ENCODE results near the gene PPP1R1A. TPM values are rescaled to one million over a fixed set of nuclear protein-coding genes. Genes with fewer than 3 reads are reported as not detected.

The PPP1R1A gene
- polyA plus RNA-seq, 1 experiment, result not detected

- H3K27me3 ChIP-seq (ENCODE audit: control insufficient read depth, insufficient read depth, low read length), result peaks cover 7% of the 10 kb centered on the region
- POLR2A ChIA-PET, result no interaction called here
- CTCF ChIA-PET, result interaction anchor here (0.9 kb wide), 1 partner anchor 11 kb away, joined by 3 read pairs; no protein-coding TSS in a partner anchor
Observed at GRCh38 chr12:54569072-54569471, 19.4 kb downstream of the PPP1R1A start.

GRCh38 chr12:54566792-54567191 lies 21.7 kb downstream of the PPP1R1A start:
- CTCF ChIA-PET, result interaction anchor here (0.8 to 7.1 kb wide), 4 partner anchors 10 to 39 kb away, joined by 3 to 52 read pairs (median 6); no protein-coding TSS in a partner anchor
- POLR2A ChIA-PET, result no interaction called here
- H3K27me3 ChIP-seq (ENCODE audit: control insufficient read depth, insufficient read depth, low read length), result peaks cover 5% of the 10 kb centered on the region
- TF ChIP-seq CTCF (IDR thresholded peaks at IDR 0.05; ENCODE audit: insufficient read depth, low read depth, low read length), result no peak
- no peak for DNase-seq (ENCODE audit: low read depth)
- H3K36me3 ChIP-seq (ENCODE audit: control insufficient read depth, insufficient read depth, low read length), result no peaks in the 10 kb centered on the region
- no peak overlapping the region for H3K4me3 ChIP-seq (ENCODE audit: low read depth, low read length)

More at GRCh38 chr12:54569072-54569471, 19.4 kb downstream of the PPP1R1A start:
- no peak for TF ChIP-seq CTCF (IDR thresholded peaks at IDR 0.05; ENCODE audit: insufficient read depth, low read depth, low read length)
- Histone ChIP-seq H3K4me3 (ENCODE audit: low read depth, low read length) (no peak overlapping the region), H3K36me3 (ENCODE audit: control insufficient read depth, insufficient read depth, low read length) (no peaks in the 10 kb centered on the region)
- no peak for DNase-seq (ENCODE audit: low read depth)

- H3K27me3 ChIP-seq (ENCODE audit: control insufficient read depth, insufficient read depth, low read length), result peaks cover 6% of the 10 kb centered on the region
- ChIA-PET POLR2A (interaction anchor here (0.5 kb wide), 1 partner anchor 40 kb away, joined by 3 read pairs; no protein-coding TSS in a partner anchor), CTCF (interaction anchor here (1.4 to 7.1 kb wide), 3 partner anchors 13 to 38 kb away, joined by 3 to 52 read pairs (median 9); no protein-coding TSS in a partner anchor)
- no peak for DNase-seq (ENCODE audit: low read depth)
- no peaks in the 10 kb centered on the region for H3K36me3 ChIP-seq (ENCODE audit: control insufficient read depth, insufficient read depth, low read length)
- TF ChIP-seq CTCF (IDR thresholded peaks at IDR 0.05; ENCODE audit: insufficient read depth, low read depth, low read length), result no peak
- H3K4me3 ChIP-seq (ENCODE audit: low read depth, low read length), result no peak overlapping the region
Observed at GRCh38 chr12:54565986-54566544, 22.4 kb downstream of the PPP1R1A start.

GRCh38 chr12:54565310-54565985 lies 23.0 kb downstream of the PPP1R1A start:
- POLR2A ChIA-PET, result interaction anchor here (0.5 kb wide), 1 partner anchor 41 kb away, joined by 3 read pairs; no protein-coding TSS in a partner anchor
- Histone ChIP-seq H3K27me3 (ENCODE audit: control insufficient read depth, insufficient read depth, low read length) (peaks cover 6% of the 10 kb centered on the region), H3K4me3 (ENCODE audit: low read depth, low read length) (no peak overlapping the region), H3K36me3 (ENCODE audit: control insufficient read depth, insufficient read depth, low read length) (no peaks in the 10 kb centered on the region)
- CTCF ChIA-PET, result interaction anchor here (1.4 to 7.1 kb wide), 2 partner anchors 13 to 15 kb away, joined by 3 to 52 read pairs; no protein-coding TSS in a partner anchor
- TF ChIP-seq CTCF (IDR thresholded peaks at IDR 0.05; ENCODE audit: insufficient read depth, low read depth, low read length), result no peak
- DNase-seq (ENCODE audit: low read depth), result no peak

- no peak overlapping the region for H3K4me3 ChIP-seq (ENCODE audit: low read depth, low read length)
- H3K27me3 ChIP-seq (ENCODE audit: control insufficient read depth, insufficient read depth, low read length), result peaks cover 6% of the 10 kb centered on the region
- no peaks in the 10 kb centered on the region for H3K36me3 ChIP-seq (ENCODE audit: control insufficient read depth, insufficient read depth, low read length)
- DNase-seq (ENCODE audit: low read depth), result no peak
- CTCF ChIA-PET, result interaction anchor here (7.1 kb wide), 1 partner anchor 14 kb away, joined by 52 read pairs; no protein-coding TSS in a partner anchor
- POLR2A ChIA-PET, result no interaction called here
- TF ChIP-seq CTCF (IDR thresholded peaks at IDR 0.05; ENCODE audit: insufficient read depth, low read depth, low read length), result no peak
Observed at GRCh38 chr12:54564768-54565167, 23.7 kb downstream of the PPP1R1A start.
